Naive thymus-derived CD8-positive, alpha-beta T cell (primary cell): ENCODE measurements around the gene ANKRD16. TPM values are rescaled to one million over a fixed set of nuclear protein-coding genes. Genes with fewer than 3 reads are reported as not detected.
"Not testable (repeated sequence)": the region's sequence is repeated elsewhere in the genome, so short reads cannot be mapped to it uniquely, and the experiment has no call there.

ENCODE experiments used
- ATAC-seq, 2 donors: fragments of 150-1000 bp; cut with Tn5 transposase in 1 of 2; sonication (Bioruptor Pico), chemical (Tn5 transposase) in 1 of 2; 1 replicate in 1 of 2; 2 replicates in 1 of 2; pipeline ENCODE4 v1.10.0; 2021; ENCODE audit warnings: mild to moderate bottlenecking in 2 of 2, moderate library complexity in 2 of 2
- POLR2A ChIA-PET: fragments of 350-600 bp; sonication (Branson Sonifier 250); formaldehyde crosslinking; loops from one replicate; lab custom pipeline; 2021; ENCODE audit warnings: antibody characterized with exemption; lab: Charles Lee
- DNase-seq, 10 donors: peaks; one replicate each; pipeline versions ENCODE4 v3.0.0 to v3.0.0-alpha.2; 2020 to 2022
- H3K27ac Mint-ChIP-seq, 10 donors: one replicate each; pipeline ENCODE4 v1.8.0; 2020 to 2022; ENCODE audit warnings: mild to moderate bottlenecking in 10 of 10, mixed read lengths in 10 of 10, moderate library complexity in 4 of 10, inconsistent platforms in 1 of 10
- H3K27me3 Mint-ChIP-seq, 5 donors: one replicate each; pipeline ENCODE4 v1.8.0; 2021 to 2022; ENCODE audit warnings: mixed read lengths in 5 of 5
- H3K36me3 Mint-ChIP-seq, 3 donors: one replicate each; pipeline ENCODE4 v1.8.0; 2020 to 2022; ENCODE audit warnings: mixed read lengths in 3 of 3, mild to moderate bottlenecking in 2 of 3, inconsistent platforms in 1 of 3
- H3K4me1 Mint-ChIP-seq, 4 donors: one replicate each; pipeline ENCODE4 v1.8.0; 2021 to 2022; ENCODE audit warnings: mixed read lengths in 4 of 4
- H3K4me3 Mint-ChIP-seq, 10 donors: one replicate each; pipeline ENCODE4 v1.8.0; 2020 to 2022; ENCODE audit warnings: mild to moderate bottlenecking in 10 of 10, mixed read lengths in 10 of 10, moderate library complexity in 6 of 10, inconsistent platforms in 1 of 10
- H3K9me3 Mint-ChIP-seq, 9 donors: one replicate each; pipeline ENCODE4 v1.8.0; 2020 to 2022; ENCODE audit warnings: mixed read lengths in 9 of 9, mild to moderate bottlenecking in 3 of 9, inconsistent platforms in 1 of 9, moderate library complexity in 1 of 9
- polyA plus RNA-seq, 3 donors: library from polyadenylated mRNA; unstranded; fragments of 300-500 nt; fragmentation: Illumina TruSeq; gene quantifications; one replicate each; pipeline ENCODE4 v1.2.3, GENCODE V29; 2021
- total RNA-seq, 8 experiments: library from RNA in 2 of 8; stranded (reverse) in 2 of 8; gene quantifications; one replicate each; pipeline ENCODE4 v1.2.3 and lab custom pipeline; 2021 to 2026

Gene ANKRD16
- total and polyA plus RNA-seq, 5 experiments from 2014 or later = 3.0 to 9.2 (median 5.9) TPM

DNA sequence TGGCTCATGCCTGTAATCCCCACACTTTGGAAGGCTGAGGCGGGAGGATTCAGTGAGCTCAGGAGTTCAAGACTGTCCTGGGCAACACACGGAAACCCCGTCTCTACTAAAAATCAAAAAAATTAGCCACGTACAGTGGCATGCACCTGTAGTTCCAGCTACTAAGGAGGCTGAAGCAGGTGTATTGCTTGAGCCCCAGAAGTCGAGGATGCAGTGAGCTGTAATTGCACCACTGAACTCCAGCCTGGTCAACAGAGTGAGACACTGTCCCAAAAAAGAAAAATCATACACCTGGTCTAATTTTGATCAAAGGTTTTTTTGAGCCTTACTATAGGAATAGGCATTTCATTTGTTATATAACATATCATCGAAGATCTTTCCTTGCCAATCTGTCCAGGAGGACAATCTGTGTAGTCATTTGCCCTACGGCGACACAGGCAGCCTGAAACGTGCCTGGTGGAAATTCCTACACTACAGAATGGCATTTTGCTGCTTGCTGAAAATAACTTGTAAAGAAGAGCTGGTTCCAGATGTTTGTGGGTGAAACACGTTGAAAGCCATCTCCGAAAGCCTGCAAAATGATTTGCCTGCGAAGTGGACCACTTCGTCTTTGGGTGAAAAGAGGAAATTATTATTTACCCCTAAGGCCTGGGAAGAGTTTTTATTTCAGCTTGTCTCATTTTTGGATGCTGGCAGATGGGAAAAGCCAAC lies 45.2 kb downstream of the ANKRD16 start:
- H3K9me3 Mint-ChIP-seq = no peaks in the 10 kb centered on the region
- peaks cover 0 to 55% (median under 1%) of the 10 kb centered on the region in 4 donors for H3K4me1 Mint-ChIP-seq
- H3K27me3 Mint-ChIP-seq = peaks cover 1 to 5% (median 1%) of the 10 kb centered on the region in 5 donors
- POLR2A ChIA-PET = no interaction called here
- no peaks in the 10 kb centered on the region for H3K36me3 Mint-ChIP-seq
- peak overlapping the region in 2 of 10 donors; percentile 33 to 73 for H3K27ac Mint-ChIP-seq
- H3K4me3 Mint-ChIP-seq = peak overlapping the region in 1 of 10 donors; percentile 36
- ATAC-seq (no peak), DNase-seq (no peak)

DNA sequence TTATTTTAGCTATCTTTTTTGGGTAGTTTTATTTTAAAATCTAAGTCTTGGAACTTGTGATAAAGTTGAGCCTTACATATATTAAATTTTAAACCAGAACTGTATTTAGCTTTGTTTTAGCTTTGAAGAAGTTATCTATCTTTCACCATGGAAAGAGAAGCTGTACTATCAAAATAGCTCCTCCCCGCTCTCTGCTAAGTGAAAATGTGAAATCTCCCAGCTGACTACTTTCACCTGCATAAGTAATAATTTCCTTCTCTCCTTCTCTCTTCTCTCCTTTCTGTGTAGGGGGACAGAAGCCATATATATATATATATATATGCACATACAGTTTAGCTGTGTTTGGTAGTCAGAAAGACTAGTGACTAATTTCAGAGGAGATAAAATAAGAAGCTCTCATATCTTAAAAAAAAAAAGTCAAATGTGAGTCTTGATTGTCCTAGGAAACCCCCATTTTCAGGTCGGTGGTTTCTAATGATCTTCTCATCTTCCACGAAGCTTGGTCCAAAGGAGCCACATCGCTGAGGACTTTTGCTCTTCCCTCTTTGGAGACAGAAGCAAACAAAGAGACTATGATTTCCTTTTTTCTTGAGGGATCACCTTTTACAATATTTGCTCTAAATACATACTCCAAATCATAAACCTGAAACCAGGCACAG lies 45.9 kb downstream of the ANKRD16 start:
- H3K9me3 Mint-ChIP-seq = no peaks in the 10 kb centered on the region
- H3K36me3 Mint-ChIP-seq = no peaks in the 10 kb centered on the region
- H3K4me3 Mint-ChIP-seq = peak overlapping the region in 1 of 10 donors; percentile 36
- DNase-seq (no peak), ATAC-seq (no peak)
- POLR2A ChIA-PET = no interaction called here
- H3K27ac Mint-ChIP-seq = peak overlapping the region in 2 of 10 donors; percentile 33 to 73
- H3K27me3 Mint-ChIP-seq = peaks cover 1 to 9% (median 3%) of the 10 kb centered on the region in 5 donors
- H3K4me1 Mint-ChIP-seq = peaks cover 0 to 54% (median under 1%) of the 10 kb centered on the region in 4 donors

DNA sequence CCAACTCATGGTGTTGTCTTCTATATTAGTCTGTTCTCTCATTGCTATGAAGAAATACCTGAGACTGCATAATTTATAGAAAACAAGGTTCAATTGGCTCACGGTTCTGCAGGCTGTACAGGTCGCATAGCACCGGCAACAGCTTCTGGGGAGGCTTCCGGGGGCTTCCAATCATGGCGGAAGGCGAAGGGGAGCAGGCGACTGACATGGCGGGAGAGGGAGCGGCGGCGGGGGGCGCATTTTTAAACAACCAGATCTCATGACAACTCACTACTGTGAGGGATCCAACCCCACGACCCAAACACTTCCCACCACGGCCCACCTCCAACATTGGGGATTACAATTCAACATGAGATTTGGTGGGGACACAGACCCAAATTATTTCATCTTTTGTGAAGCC lies 47.7 kb downstream of the ANKRD16 start:
- Mint-ChIP-seq H3K4me3 (no peak overlapping the region), H3K4me1 (peaks cover 0 to 61% (median under 1%) of the 10 kb centered on the region in 4 donors), H3K36me3 (no peaks in the 10 kb centered on the region), H3K27ac (peak overlapping the region in 1 of 10 donors; percentile 81), H3K9me3 (no peaks in the 10 kb centered on the region), H3K27me3 (peaks cover 1 to 9% (median 4%) of the 10 kb centered on the region in 5 donors)
- POLR2A ChIA-PET = no interaction called here
- DNase-seq (no peak), ATAC-seq (no peak)

DNA sequence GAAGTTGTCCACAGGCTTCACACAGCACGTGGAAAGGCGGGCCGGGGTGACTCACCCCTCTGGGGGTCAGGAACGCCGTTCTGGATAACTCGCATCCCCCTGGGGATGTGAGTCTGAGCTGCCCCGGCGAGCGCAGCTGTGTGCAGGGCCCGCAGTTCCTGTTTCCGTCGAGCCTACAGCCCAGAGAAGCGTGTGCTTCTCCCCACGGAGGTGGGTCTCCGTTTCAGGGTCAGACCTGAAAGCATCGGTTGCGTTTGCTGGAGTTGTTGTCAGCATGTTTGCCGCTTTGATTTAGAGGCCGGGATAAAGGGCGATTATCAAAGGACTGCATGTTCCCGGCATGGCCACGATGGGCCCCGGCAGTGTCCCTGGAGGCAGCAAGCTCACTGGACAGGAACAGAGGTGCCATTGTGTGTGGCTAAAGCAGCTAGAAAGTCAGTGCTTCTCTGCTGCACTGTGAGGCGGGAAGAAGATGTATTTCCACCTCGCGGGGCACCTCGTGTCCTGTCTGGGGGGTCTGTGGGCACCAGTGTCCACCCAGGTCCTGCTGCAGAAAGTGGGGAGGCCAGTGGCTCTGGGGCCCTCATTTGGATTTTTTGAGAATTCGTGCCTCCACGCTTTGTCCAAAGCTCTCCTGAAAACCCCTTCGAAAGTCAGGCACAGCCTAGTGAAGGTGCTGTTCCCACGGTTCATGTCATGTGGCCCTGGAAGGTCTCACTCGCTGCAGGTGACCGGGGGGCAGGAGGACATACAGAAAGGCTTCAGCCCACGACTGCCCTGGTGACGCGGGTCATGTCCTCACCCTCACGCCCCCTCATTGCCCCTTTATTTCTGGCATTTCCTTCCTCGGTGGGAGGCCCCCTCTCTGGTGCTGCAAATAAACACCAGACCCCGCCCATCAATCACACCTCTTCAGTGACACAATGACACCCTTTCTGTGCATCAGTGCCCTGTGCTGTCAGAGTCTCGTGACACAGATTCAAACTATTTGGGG lies 49.1 kb downstream of the ANKRD16 start:
- no peaks in the 10 kb centered on the region for H3K36me3 Mint-ChIP-seq
- DNase-seq = peak in 2 of 10 donors; percentile 59 to 66
- H3K9me3 Mint-ChIP-seq = no peaks in the 10 kb centered on the region
- peak overlapping the region in 2 of 10 donors; percentile 75 to 81 for H3K27ac Mint-ChIP-seq
- H3K4me1 Mint-ChIP-seq = peaks cover 0 to 52% (median under 1%) of the 10 kb centered on the region in 4 donors
- peaks cover 1 to 9% (median 4%) of the 10 kb centered on the region in 5 donors for H3K27me3 Mint-ChIP-seq
- POLR2A ChIA-PET = interaction anchor here (0.5 to 1.7 kb wide), 3 partner anchors 17 to 27 kb away, joined by 3 to 8 read pairs (median 6); partner anchors contain the start of gene GDI2
- peak in 1 of 2 donors; percentile 75 for ATAC-seq
- H3K4me3 Mint-ChIP-seq = peak overlapping the region in 2 of 10 donors; percentile 14 to 78

DNA sequence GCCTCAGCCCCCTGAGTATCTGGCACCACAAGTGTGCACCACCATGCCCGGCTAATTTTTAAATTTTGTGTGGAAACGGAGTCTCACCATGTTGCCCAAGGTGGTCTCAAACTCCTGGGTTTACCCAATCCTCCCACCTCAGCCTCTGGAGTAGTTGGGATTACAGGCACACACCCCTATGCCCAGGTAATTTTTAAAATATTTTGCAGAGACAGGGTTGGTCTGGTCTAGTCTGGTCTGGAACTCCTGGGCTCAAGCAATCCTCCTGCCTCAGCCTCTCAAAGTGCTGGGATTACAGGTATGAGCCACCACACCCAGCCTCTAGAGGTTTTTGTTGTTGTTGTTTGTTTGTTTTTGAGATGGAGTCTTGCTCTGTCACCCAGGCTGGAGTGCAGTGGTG lies 53.5 kb downstream of the ANKRD16 start:
- H3K9me3 Mint-ChIP-seq, DNase-seq, ATAC-seq, H3K27me3 Mint-ChIP-seq, POLR2A ChIA-PET, H3K27ac Mint-ChIP-seq, H3K36me3 Mint-ChIP-seq, H3K4me3 Mint-ChIP-seq: not testable (repeated sequence)
- peaks cover 0 to 19% (median under 1%) of the 10 kb centered on the region in 4 donors for H3K4me1 Mint-ChIP-seq

DNA sequence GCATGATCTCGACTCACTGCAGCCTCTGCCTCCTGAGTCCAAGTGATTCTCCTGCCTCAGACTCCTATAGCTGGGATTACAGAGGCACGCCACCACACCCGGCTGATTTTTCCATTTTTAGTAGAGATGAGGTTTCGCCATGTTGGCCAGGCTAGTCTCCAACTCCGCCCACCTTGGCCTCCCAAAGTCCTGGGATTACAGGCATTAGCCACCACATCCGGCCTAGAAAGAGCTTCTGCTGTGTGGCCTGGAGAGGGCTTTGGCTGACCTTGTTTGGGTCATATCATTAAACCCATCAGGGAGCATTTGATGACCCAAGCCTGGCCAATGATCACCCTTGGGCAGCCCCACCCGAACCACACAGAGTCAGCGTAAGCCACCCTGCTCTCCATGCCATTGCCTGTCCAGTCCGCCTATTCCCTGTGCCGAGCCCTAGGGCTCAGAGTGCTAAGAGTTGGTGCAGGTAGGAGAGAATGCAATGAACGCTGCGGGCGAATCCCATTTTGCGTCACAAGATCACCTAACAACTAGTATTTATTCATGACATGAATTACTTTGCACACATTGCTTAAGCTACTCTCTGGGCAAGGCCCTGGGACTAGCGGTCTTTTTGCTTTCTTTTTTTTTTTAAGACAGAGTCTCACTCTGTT lies 54.1 kb downstream of the ANKRD16 start:
- H3K4me1 Mint-ChIP-seq = peaks cover 0 to 15% (median under 1%) of the 10 kb centered on the region in 4 donors
- no peaks in the 10 kb centered on the region for H3K36me3 Mint-ChIP-seq
- POLR2A ChIA-PET = no interaction called here
- H3K9me3 Mint-ChIP-seq = no peaks in the 10 kb centered on the region
- no peak for DNase-seq
- H3K27ac Mint-ChIP-seq = no peak overlapping the region
- ATAC-seq = no peak
- H3K4me3 Mint-ChIP-seq = no peak overlapping the region
- H3K27me3 Mint-ChIP-seq = peaks cover 1 to 9% (median 4%) of the 10 kb centered on the region in 5 donors

GRCh38 chr10:5833814-5834213 lies 55.9 kb downstream of the ANKRD16 start:
- H3K9me3 Mint-ChIP-seq = no peaks in the 10 kb centered on the region
- POLR2A ChIA-PET = no interaction called here
- H3K4me1 Mint-ChIP-seq = peaks cover 0 to 7% (median 0%) of the 10 kb centered on the region in 4 donors

DNA sequence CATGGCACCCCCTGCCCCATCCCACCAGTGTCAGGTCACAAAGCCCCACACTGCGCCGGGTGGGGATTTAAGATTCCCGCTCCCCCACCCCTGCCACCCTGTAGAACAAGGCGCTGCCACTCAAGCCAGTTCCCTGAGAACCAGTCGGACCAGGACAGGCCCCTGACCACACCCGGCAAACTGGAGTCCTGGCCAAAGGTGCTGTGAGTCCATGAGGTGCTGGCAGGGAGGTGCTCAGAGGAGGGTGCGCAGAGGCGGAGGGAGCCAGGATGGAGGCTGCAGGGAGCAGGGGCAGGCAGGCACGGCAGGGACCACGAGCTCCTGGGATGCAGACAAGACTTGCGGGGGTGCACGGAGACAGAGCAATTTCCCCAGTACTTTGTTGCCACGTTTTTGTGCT lies 56.7 kb downstream of the ANKRD16 start:
- DNase-seq (no peak), ATAC-seq (no peak)
- no peak overlapping the region for H3K4me3 Mint-ChIP-seq
- H3K4me1 Mint-ChIP-seq = peaks cover 0 to 1% (median 0%) of the 10 kb centered on the region in 4 donors
- H3K27me3 Mint-ChIP-seq = no peaks in the 10 kb centered on the region
- H3K27ac Mint-ChIP-seq = no peak overlapping the region
- POLR2A ChIA-PET = interaction anchor here (1.0 kb wide), 1 partner anchor 19 kb away, joined by 4 read pairs; the partner anchor contains the start of gene GDI2
- H3K36me3 Mint-ChIP-seq = no peaks in the 10 kb centered on the region
- H3K9me3 Mint-ChIP-seq = no peaks in the 10 kb centered on the region

More at GRCh38 chr10:5833814-5834213, 55.9 kb downstream of the ANKRD16 start:
- no peak overlapping the region for H3K4me3 Mint-ChIP-seq
- peaks cover 0 to 3% (median 0%) of the 10 kb centered on the region in 5 donors for H3K27me3 Mint-ChIP-seq
- no peak overlapping the region for H3K27ac Mint-ChIP-seq
- ATAC-seq (no peak), DNase-seq (no peak)
- H3K36me3 Mint-ChIP-seq = no peaks in the 10 kb centered on the region

DNA sequence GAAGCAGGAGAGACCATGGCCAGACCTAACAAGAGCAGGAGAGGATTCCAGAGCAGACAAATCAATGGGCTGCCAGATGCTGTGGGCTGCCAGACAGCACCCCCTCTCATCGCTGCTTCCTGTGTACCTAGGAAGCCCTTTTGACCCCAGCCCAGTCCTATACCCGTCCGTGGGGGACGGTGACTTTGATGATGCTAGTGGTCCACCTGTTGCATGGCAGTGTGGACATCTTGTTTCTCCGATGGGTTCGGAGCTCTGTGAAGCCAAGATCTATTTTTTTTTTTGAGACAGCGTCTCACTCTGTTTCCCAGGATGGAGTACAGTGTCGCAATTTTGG lies 58.3 kb downstream of the ANKRD16 start:
- POLR2A ChIA-PET = no interaction called here
- no peak overlapping the region for H3K4me3 Mint-ChIP-seq
- peak overlapping the region in 1 of 10 donors; percentile 70 for H3K27ac Mint-ChIP-seq
- H3K27me3 Mint-ChIP-seq = no peaks in the 10 kb centered on the region
- ATAC-seq (no peak), DNase-seq (no peak)
- no peaks in the 10 kb centered on the region for H3K36me3 Mint-ChIP-seq
- no peaks in the 10 kb centered on the region for H3K4me1 Mint-ChIP-seq
- no peaks in the 10 kb centered on the region for H3K9me3 Mint-ChIP-seq

GRCh38 chr10:5830629-5831445 lies 58.9 kb downstream of the ANKRD16 start:
- Mint-ChIP-seq H3K9me3 (no peaks in the 10 kb centered on the region), H3K36me3 (no peaks in the 10 kb centered on the region), H3K27ac (peak overlapping the region in 1 of 10 donors; percentile 70), H3K27me3 (no peaks in the 10 kb centered on the region), H3K4me1 (no peaks in the 10 kb centered on the region), H3K4me3 (no peak overlapping the region)
- no peak for ATAC-seq
- no peak for DNase-seq
- POLR2A ChIA-PET = no interaction called here

DNA sequence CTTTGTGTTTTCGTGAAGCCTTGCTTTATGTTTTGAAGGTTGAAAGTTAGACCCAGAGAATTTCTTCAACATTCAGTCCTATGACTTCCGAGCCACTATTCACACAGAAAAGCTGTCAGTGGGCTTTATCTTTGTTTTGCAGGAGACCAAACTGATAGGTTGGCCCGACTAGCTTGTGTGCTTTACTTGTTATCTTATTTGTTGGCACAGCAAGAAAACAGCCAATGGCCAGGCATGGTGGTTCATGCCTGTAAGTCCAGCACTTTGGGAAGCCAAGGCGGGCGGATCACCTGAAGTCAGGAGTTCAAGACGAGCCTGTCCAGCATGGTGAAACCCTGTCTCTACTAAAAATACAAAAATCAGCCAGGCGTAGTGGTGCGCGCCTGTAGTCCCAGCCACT lies 60.4 kb downstream of the ANKRD16 start:
- H3K9me3 Mint-ChIP-seq = no peaks in the 10 kb centered on the region
- no peak for DNase-seq
- H3K36me3 Mint-ChIP-seq = no peaks in the 10 kb centered on the region

More for the DNA sequence above, 60.4 kb downstream of the ANKRD16 start:
- no peak overlapping the region for H3K27ac Mint-ChIP-seq
- POLR2A ChIA-PET = no interaction called here
- H3K27me3 Mint-ChIP-seq = no peaks in the 10 kb centered on the region
- no peak overlapping the region for H3K4me3 Mint-ChIP-seq
- no peak for ATAC-seq
- H3K4me1 Mint-ChIP-seq = no peaks in the 10 kb centered on the region
